ENCODE data around the gene IPO9.
"Not testable (repeated sequence)": the region's sequence is repeated elsewhere in the genome, so short reads cannot be mapped to it uniquely, and the experiment has no call there.

Gene IPO9

DNA sequence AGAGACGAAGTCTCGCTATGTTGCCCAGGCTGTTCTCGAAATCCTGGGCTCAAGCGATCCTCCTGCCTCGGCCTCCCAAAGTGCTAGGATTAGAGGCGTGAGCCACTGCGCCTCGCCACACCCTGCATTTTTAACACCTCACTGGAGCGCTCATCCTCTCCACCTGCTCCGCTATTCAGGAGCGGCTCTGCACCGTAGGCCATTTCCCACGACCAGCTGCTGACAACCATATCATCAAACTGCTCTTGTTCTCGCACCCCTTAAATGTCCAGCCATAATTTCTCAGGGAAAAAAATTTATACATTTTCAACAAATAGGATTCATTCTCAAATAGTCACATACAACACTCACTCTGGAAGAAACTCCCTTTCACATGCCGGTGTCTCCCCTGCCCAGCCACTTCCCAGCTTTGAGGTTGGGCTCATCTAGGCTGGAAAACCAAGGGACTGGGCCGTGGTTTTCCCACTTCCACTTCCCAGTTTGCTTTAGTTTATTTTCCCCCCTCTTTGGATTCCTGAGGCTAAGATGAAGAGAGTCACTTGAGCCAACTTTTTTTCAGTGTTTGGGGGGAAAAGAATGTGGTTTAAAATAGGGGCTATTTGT, 639 bp upstream of the IPO9 start:
- Histone ChIP-seq H3K36me3 (ENCODE audit: insufficient read depth, low read length) (peaks cover 6% of the 10 kb centered on the region; the same call in 1 of the 2 replicates), H3K79me2 (ENCODE audit: control insufficient read depth, insufficient read depth, low read length, unreplicated experiment) (peaks cover 38% of the 10 kb centered on the region), H3K4me1 (ENCODE audit: control insufficient read depth, insufficient read depth, low read length, unreplicated experiment) (peaks cover 36% of the 10 kb centered on the region), H3K27me3 (ENCODE audit: insufficient read depth, low read length) (no peaks in the 10 kb centered on the region), H3K4me3 (ENCODE audit: low read depth, low read length) (peak overlapping the region; percentile 92), H3K27ac (ENCODE audit: low read depth, low read length) (peak overlapping the region; percentile 25), H2AFZ (ENCODE audit: low read length, unreplicated experiment) (no peak overlapping the region)

- Histone ChIP-seq H3K27me3 (ENCODE audit: insufficient read depth, low read length) (no peaks in the 10 kb centered on the region), H3K79me2 (ENCODE audit: control insufficient read depth, insufficient read depth, low read length, unreplicated experiment) (peaks cover 67% of the 10 kb centered on the region), H2AFZ (ENCODE audit: low read length, unreplicated experiment) (no peak overlapping the region), H3K27ac (ENCODE audit: low read depth, low read length) (no peak overlapping the region), H3K36me3 (ENCODE audit: insufficient read depth, low read length) (peaks cover 8% of the 10 kb centered on the region), H3K4me1 (ENCODE audit: control insufficient read depth, insufficient read depth, low read length, unreplicated experiment) (peaks cover 36% of the 10 kb centered on the region), H3K4me3 (ENCODE audit: low read depth, low read length) (peak overlapping the region; percentile 92; the same call in 1 of the 2 replicates)
Observed at GRCh38 chr1:201831371-201831770, 2.4 kb downstream of the IPO9 start.

- H3K4me3 ChIP-seq (ENCODE audit: low read depth, low read length): no peak overlapping the region
- peaks cover 13% of the 10 kb centered on the region for H3K36me3 ChIP-seq (ENCODE audit: insufficient read depth, low read length)
- H2AFZ ChIP-seq (ENCODE audit: low read length, unreplicated experiment): no peak overlapping the region
- H3K79me2 ChIP-seq (ENCODE audit: control insufficient read depth, insufficient read depth, low read length, unreplicated experiment): peaks cover 95% of the 10 kb centered on the region
- H3K27ac ChIP-seq (ENCODE audit: low read depth, low read length): no peak overlapping the region
- peaks cover 25% of the 10 kb centered on the region for H3K4me1 ChIP-seq (ENCODE audit: control insufficient read depth, insufficient read depth, low read length, unreplicated experiment)
- no peaks in the 10 kb centered on the region for H3K27me3 ChIP-seq (ENCODE audit: insufficient read depth, low read length)
Observed at GRCh38 chr1:201834621-201835020, 5.7 kb downstream of the IPO9 start.

DNA sequence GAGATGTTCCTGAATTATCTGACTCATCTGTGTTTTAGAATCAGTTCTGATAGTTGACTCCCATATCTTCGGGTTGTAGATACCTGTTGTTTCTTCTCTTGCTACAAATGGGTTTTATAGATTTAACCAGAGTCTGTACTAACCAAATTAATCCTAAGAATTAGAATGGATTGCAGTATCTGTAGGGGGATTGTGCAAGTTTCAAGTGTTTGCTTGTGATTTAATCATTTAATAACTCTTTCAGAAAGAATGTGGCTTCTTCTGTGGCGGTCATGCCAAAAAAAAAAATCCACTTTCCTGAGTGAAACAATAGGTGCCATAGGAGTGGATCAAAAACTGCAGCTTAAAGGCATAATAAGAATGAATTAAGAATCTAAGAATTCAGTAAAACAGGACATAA, 9.4 kb downstream of the IPO9 start:
- peak overlapping the region; percentile 0; the same call in 1 of the 2 replicates for H3K27ac ChIP-seq (ENCODE audit: low read depth, low read length)
- H2AFZ ChIP-seq (ENCODE audit: low read length, unreplicated experiment): no peak overlapping the region
- H3K4me3 ChIP-seq (ENCODE audit: low read depth, low read length): no peak overlapping the region

GRCh38 chr1:201839089-201839488, 10.1 kb downstream of the IPO9 start:
- not testable (repeated sequence) for H3K4me1 ChIP-seq (ENCODE audit: control insufficient read depth, insufficient read depth, low read length, unreplicated experiment); H2AFZ ChIP-seq (ENCODE audit: low read length, unreplicated experiment); H3K27ac ChIP-seq (ENCODE audit: low read depth, low read length); H3K4me3 ChIP-seq (ENCODE audit: low read depth, low read length); H3K27me3 ChIP-seq (ENCODE audit: insufficient read depth, low read length)
- Histone ChIP-seq H3K79me2 (ENCODE audit: control insufficient read depth, insufficient read depth, low read length, unreplicated experiment) (peaks cover 92% of the 10 kb centered on the region), H3K36me3 (ENCODE audit: insufficient read depth, low read length) (peaks cover 13% of the 10 kb centered on the region)

More for the DNA sequence above, 9.4 kb downstream of the IPO9 start:
- peaks cover 13% of the 10 kb centered on the region for H3K36me3 ChIP-seq (ENCODE audit: insufficient read depth, low read length)
- H3K4me1 ChIP-seq (ENCODE audit: control insufficient read depth, insufficient read depth, low read length, unreplicated experiment): peaks cover 4% of the 10 kb centered on the region
- no peaks in the 10 kb centered on the region for H3K27me3 ChIP-seq (ENCODE audit: insufficient read depth, low read length)
- peaks cover 93% of the 10 kb centered on the region for H3K79me2 ChIP-seq (ENCODE audit: control insufficient read depth, insufficient read depth, low read length, unreplicated experiment)

DNA sequence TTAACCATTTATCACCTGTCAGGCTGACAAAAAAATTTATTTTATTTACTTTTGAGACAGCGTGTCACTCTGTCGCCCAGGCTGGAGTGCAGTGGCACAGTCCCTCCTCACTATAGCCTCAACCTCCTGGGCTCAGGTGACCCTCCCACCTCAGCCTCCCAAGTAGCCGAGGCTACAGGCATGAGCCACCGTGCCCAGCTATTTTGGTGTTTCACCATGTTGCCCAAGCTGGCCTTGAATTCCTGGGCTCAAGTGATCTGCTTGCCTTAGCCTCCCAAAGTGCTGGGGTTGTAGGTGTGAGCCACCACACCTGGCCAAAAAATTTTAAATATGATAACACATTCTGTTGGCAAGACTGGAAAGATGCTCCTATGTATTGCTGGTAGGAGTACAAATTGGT, 11.1 kb downstream of the IPO9 start:
- Histone ChIP-seq H3K36me3 (ENCODE audit: insufficient read depth, low read length) (peaks cover 10% of the 10 kb centered on the region), H3K27me3 (ENCODE audit: insufficient read depth, low read length) (no peaks in the 10 kb centered on the region), H3K79me2 (ENCODE audit: control insufficient read depth, insufficient read depth, low read length, unreplicated experiment) (peaks cover 90% of the 10 kb centered on the region)

DNA sequence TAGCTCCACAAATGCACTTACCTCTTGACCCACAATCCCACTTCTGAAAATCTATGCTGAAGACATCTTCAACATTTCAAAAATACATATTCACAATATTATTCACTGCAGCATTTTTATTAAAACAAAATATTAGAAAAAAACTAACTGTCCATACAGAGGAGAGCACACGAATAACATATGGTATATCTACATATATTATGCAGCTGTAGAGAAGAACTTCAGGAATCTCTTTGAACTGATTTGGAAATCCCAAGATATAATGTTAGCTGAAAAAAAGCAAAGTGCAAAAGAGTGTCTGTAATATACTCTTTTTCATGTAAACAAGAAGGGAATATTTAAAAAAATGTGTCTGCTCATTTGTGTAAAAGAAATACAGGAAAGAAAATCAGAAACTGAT, 11.5 kb downstream of the IPO9 start:
- Histone ChIP-seq H3K27ac (ENCODE audit: low read depth, low read length) (no peak overlapping the region), H3K4me3 (ENCODE audit: low read depth, low read length) (no peak overlapping the region), H3K79me2 (ENCODE audit: control insufficient read depth, insufficient read depth, low read length, unreplicated experiment) (peaks cover 88% of the 10 kb centered on the region), H3K36me3 (ENCODE audit: insufficient read depth, low read length) (peaks cover 6% of the 10 kb centered on the region), H3K4me1 (ENCODE audit: control insufficient read depth, insufficient read depth, low read length, unreplicated experiment) (peaks cover 17% of the 10 kb centered on the region), H2AFZ (ENCODE audit: low read length, unreplicated experiment) (no peak overlapping the region), H3K27me3 (ENCODE audit: insufficient read depth, low read length) (no peaks in the 10 kb centered on the region)

More for the DNA sequence above, 11.1 kb downstream of the IPO9 start:
- no peak overlapping the region for H3K27ac ChIP-seq (ENCODE audit: low read depth, low read length)
- no peak overlapping the region for H3K4me3 ChIP-seq (ENCODE audit: low read depth, low read length)
- peaks cover 13% of the 10 kb centered on the region for H3K4me1 ChIP-seq (ENCODE audit: control insufficient read depth, insufficient read depth, low read length, unreplicated experiment)
- H2AFZ ChIP-seq (ENCODE audit: low read length, unreplicated experiment): no peak overlapping the region

DNA sequence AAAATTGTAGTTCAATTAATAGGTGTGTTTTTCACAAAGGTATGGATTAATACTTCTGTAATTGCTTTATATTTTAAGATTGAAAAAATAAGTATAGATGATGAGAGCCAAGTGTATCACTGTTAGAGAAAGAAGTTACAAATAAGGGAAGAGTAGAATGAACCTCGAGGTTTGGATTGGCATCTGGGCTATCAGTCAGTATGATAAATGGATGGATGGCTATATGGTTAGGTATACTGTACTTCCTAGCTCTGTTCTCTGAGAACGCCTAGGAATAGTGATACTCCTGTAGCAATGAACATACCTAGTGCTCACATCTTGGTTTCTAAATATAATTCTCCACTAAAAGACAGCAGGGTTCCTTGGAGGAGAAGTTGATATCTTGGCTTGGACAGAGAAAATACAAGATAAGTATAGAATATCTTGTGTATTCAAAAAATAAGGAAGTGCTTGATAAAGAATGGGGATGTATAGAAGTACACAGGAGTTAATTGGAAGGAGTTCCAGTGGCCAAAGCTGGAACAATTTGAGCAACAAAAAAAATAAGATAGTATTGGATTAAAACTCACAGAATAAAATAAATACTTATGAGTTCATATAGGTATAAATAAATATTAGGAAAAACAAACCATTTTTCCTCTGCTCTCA, 12.4 kb downstream of the IPO9 start:
- Histone ChIP-seq H3K27me3 (ENCODE audit: insufficient read depth, low read length) (no peaks in the 10 kb centered on the region), H3K79me2 (ENCODE audit: control insufficient read depth, insufficient read depth, low read length, unreplicated experiment) (peaks cover 89% of the 10 kb centered on the region), H3K4me1 (ENCODE audit: control insufficient read depth, insufficient read depth, low read length, unreplicated experiment) (peaks cover 20% of the 10 kb centered on the region), H3K27ac (ENCODE audit: low read depth, low read length) (no peak overlapping the region), H3K36me3 (ENCODE audit: insufficient read depth, low read length) (peaks cover 5% of the 10 kb centered on the region), H2AFZ (ENCODE audit: low read length, unreplicated experiment) (no peak overlapping the region), H3K4me3 (ENCODE audit: low read depth, low read length) (no peak overlapping the region)

DNA sequence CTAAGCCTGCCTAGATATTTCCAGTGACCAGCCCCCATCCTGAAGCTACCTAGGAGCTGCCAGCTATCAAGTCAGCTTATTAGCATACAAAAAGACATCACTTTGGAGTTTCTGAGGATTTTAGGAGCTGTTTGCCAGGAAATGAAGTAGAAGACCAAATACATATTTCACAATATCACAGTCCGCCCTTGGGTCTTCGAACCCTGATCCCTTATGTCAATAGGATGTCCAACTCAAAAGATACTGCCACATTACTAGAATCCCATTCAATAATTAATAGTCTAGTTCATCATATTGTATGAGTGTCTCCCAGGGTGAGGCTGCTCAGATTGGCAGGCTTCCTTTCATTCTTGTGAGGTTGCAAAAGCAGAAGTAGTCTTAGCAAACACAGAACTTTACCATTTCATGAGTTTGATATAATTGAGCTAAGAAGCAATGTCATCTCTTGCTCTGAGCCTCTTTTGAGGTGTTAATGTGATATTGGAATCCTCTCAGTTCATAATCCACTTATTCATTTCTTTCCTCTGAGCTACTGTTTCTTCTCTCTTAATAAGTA, 13.6 kb downstream of the IPO9 start:
- no peak overlapping the region for H3K4me3 ChIP-seq (ENCODE audit: low read depth, low read length)
- H2AFZ ChIP-seq (ENCODE audit: low read length, unreplicated experiment): no peak overlapping the region
- H3K79me2 ChIP-seq (ENCODE audit: control insufficient read depth, insufficient read depth, low read length, unreplicated experiment): peaks cover 87% of the 10 kb centered on the region
- H3K36me3 ChIP-seq (ENCODE audit: insufficient read depth, low read length): peaks cover 3% of the 10 kb centered on the region; the same call in 1 of the 2 replicates
- no peaks in the 10 kb centered on the region for H3K27me3 ChIP-seq (ENCODE audit: insufficient read depth, low read length)
- no peak overlapping the region for H3K27ac ChIP-seq (ENCODE audit: low read depth, low read length)
- H3K4me1 ChIP-seq (ENCODE audit: control insufficient read depth, insufficient read depth, low read length, unreplicated experiment): peaks cover 27% of the 10 kb centered on the region

GRCh38 chr1:201845331-201846083, 16.6 kb downstream of the IPO9 start:
- H3K4me1 ChIP-seq (ENCODE audit: control insufficient read depth, insufficient read depth, low read length, unreplicated experiment): peaks cover 49% of the 10 kb centered on the region
- H2AFZ ChIP-seq (ENCODE audit: low read length, unreplicated experiment): no peak overlapping the region
- H3K36me3 ChIP-seq (ENCODE audit: insufficient read depth, low read length): peaks cover 12% of the 10 kb centered on the region; the same call in 1 of the 2 replicates
- H3K27me3 ChIP-seq (ENCODE audit: insufficient read depth, low read length): no peaks in the 10 kb centered on the region
- H3K27ac ChIP-seq (ENCODE audit: low read depth, low read length): peak overlapping the region; percentile 60
- peaks cover 72% of the 10 kb centered on the region for H3K79me2 ChIP-seq (ENCODE audit: control insufficient read depth, insufficient read depth, low read length, unreplicated experiment)
- H3K4me3 ChIP-seq (ENCODE audit: low read depth, low read length): no peak overlapping the region

Data from ACC112 (cell line).